Pancreas (tissue), 10 donors: ENCODE results near the gene WDR7. TPM values are rescaled to one million over a fixed set of nuclear protein-coding genes. Genes with fewer than 3 reads are reported as not detected.

Source experiments
- ATAC-seq, 4 donors: fragments of 200-7000 bp; cut with Tn5 transposase; one replicate each; pipeline versions ENCODE4 v1.8.0 to v1.9.1; 2020; ENCODE audit warnings: mild to moderate bottlenecking in 4 of 4, moderate library complexity in 4 of 4
- DNase-seq, 6 donors: peaks; one replicate each; pipeline ENCODE4 v3.0.0-alpha.2; 2020
- FAIRE-seq: peaks from 2 replicates; lab custom pipeline; 2012; peaks lifted over from hg19 to GRCh38; lab: Jason Lieb, UNC
- H3K27ac ChIP-seq, 4 donors: fragments of 200-600 bp; sonication (generic); 1 replicate in 3 of 4; 2 replicates in 1 of 4; pipeline versions ENCODE4 v1.5.0 to v1.8.0; 2020
- H3K27me3 ChIP-seq, 4 donors: fragments of 200-600 bp; one replicate each; pipeline ENCODE4 v1.8.0; 2021
- H3K36me3 ChIP-seq, 3 donors: fragments of 200-600 bp; sonication (generic) in 1 of 3; one replicate each; pipeline versions ENCODE4 v1.5.0 to v1.8.0; 2020 to 2021
- H3K4me1 ChIP-seq, 3 donors: fragments of 200-600 bp; one replicate each; pipeline ENCODE4 v1.8.0; 2021
- H3K4me3 ChIP-seq, 4 donors: fragments of 200-600 bp; sonication (generic) in 2 of 4; one replicate each; pipeline versions ENCODE4 v1.5.0 to v1.8.0; 2020 to 2021
- H3K9me3 ChIP-seq, 4 donors: fragments of 200-600 bp; one replicate each; pipeline ENCODE4 v1.8.0; 2021
- WGBS, 2 donors: extraction: QIAGEN DNeasy Blood & Tissue Kit; methylation state at CpG; one replicate each; pipeline ENCODE4 v1.1.7; 2013; 5-methylcytosine and 5-hydroxymethylcytosine counted together
- intact Hi-C, 3 donors: fragments of 100-400 bp; cut with DNase I; formaldehyde crosslinking; loops; one replicate each; pipeline versions ENCODE4 v1.11.1 to v1.14.2; 2022
- polyA plus RNA-seq, 2 donors: library from polyadenylated mRNA; stranded (reverse); fragments of 200-250 nt; gene quantifications; one replicate each; pipeline ENCODE4 v1.2.3, GENCODE V29; 2013
- total RNA-seq, 6 donors: library from RNA; stranded (reverse); fragmentation: NEBNext Ultra II Directional in 4 of 6; extraction: Animal tissue kit (Norgen Biotek cat#: 25700) in 4 of 6; gene quantifications; one replicate each; pipeline versions ENCODE4 v1.2.1 to v1.2.4, GENCODE V29; 2021 to 2023
- TF ChIP-seq, protein P1 (sequence below), 4 donors: fragments of 200-600 bp; sonication (generic) in 3 of 4; IDR thresholded peaks; one replicate each; pipeline versions ENCODE4 v1.5.0 to v1.8.0; 2021; ENCODE audit warnings: antibody characterized with exemption in 4 of 4
- donor health status: healthy with polysubstance abuse.
- donor health status: DM: no; HTN: no; CAD: no; lungs with moderate emphysema.
- donor health status: DM: no; HTN: no; CAD: no.
- donor health status: control.
- donor health status: control.
- donor health status: Bipolar disorder and iron deficiency.
- donor health status: DM: yes; HTN: yes; CAD: no.
- donor health status: DM: no; HTN: no; CAD: no.
- donor health status: DM: no; HTN: no; CAD: no.
- donor health status: DM: yes; HTN: yes; CAD: no.

WDR7 gene
- total and polyA plus RNA-seq, 8 donors = 2.5 to 14.4 (median 10.3) TPM

GRCh38 chr18:56684277-56684676 lies 33.1 kb downstream of the WDR7 start:
- no peaks in the 10 kb centered on the region for H3K9me3 ChIP-seq
- H3K27me3 ChIP-seq = no peaks in the 10 kb centered on the region
- DNase-seq (no peak), ATAC-seq (no peak), FAIRE-seq (no peak)
- H3K4me3 ChIP-seq = no peak overlapping the region
- TF ChIP-seq, protein P1, sequence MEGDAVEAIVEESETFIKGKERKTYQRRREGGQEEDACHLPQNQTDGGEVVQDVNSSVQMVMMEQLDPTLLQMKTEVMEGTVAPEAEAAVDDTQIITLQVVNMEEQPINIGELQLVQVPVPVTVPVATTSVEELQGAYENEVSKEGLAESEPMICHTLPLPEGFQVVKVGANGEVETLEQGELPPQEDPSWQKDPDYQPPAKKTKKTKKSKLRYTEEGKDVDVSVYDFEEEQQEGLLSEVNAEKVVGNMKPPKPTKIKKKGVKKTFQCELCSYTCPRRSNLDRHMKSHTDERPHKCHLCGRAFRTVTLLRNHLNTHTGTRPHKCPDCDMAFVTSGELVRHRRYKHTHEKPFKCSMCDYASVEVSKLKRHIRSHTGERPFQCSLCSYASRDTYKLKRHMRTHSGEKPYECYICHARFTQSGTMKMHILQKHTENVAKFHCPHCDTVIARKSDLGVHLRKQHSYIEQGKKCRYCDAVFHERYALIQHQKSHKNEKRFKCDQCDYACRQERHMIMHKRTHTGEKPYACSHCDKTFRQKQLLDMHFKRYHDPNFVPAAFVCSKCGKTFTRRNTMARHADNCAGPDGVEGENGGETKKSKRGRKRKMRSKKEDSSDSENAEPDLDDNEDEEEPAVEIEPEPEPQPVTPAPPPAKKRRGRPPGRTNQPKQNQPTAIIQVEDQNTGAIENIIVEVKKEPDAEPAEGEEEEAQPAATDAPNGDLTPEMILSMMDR (IDR thresholded peaks at IDR 0.05) = no peak
- intact Hi-C loops = no loop called here
- WGBS, 2 donors = 98 to 99% methylated on average over 3 of the region's 3 CpGs
- H3K4me1 ChIP-seq = no peaks in the 10 kb centered on the region
- peaks cover 0 to 12% (median 0%) of the 10 kb centered on the region in 3 donors for H3K36me3 ChIP-seq
- no peak overlapping the region for H3K27ac ChIP-seq

GRCh38 chr18:56691530-56691929 lies 40.4 kb downstream of the WDR7 start:
- Histone ChIP-seq H3K4me3 (no peak overlapping the region), H3K27ac (no peak overlapping the region), H3K36me3 (peaks cover 0 to 5% (median 0%) of the 10 kb centered on the region in 3 donors), H3K9me3 (no peaks in the 10 kb centered on the region), H3K27me3 (no peaks in the 10 kb centered on the region), H3K4me1 (no peaks in the 10 kb centered on the region)
- TF ChIP-seq, protein P1 (IDR thresholded peaks at IDR 0.05) = no peak
- no peak for DNase-seq
- no peak for FAIRE-seq
- 97 to 98% methylated on average over 2 of the region's 2 CpGs for WGBS, 2 donors
- intact Hi-C loops = no loop called here
- ATAC-seq = no peak

GRCh38 chr18:56696966-56697365 lies 45.8 kb downstream of the WDR7 start:
- intact Hi-C loops = no loop called here
- DNase-seq = no peak
- WGBS, 2 donors = 71 to 78% methylated on average over 2 of the region's 2 CpGs

GRCh38 chr18:56702946-56703345 lies 51.8 kb downstream of the WDR7 start:
- peak; percentile 38 to 80 (median 70) for ATAC-seq
- TF ChIP-seq, protein P1 (IDR thresholded peaks at IDR 0.05) = peak in 2 of 4 donors; percentile 9 to 15
- Histone ChIP-seq H3K27ac (no peak overlapping the region), H3K4me1 (no peaks in the 10 kb centered on the region), H3K27me3 (no peaks in the 10 kb centered on the region), H3K9me3 (no peaks in the 10 kb centered on the region), H3K36me3 (no peaks in the 10 kb centered on the region), H3K4me3 (no peak overlapping the region)
- peak in 1 of 6 donors; percentile 14 for DNase-seq
- no peak for FAIRE-seq
- 27 to 31% methylated on average over 5 of the region's 5 CpGs for WGBS, 2 donors
- intact Hi-C loops = no loop called here

More at GRCh38 chr18:56696966-56697365, 45.8 kb downstream of the WDR7 start:
- Histone ChIP-seq H3K4me1 (no peaks in the 10 kb centered on the region), H3K4me3 (no peak overlapping the region), H3K9me3 (no peaks in the 10 kb centered on the region), H3K27me3 (no peaks in the 10 kb centered on the region), H3K27ac (no peak overlapping the region), H3K36me3 (no peaks in the 10 kb centered on the region)
- TF ChIP-seq, protein P1 (IDR thresholded peaks at IDR 0.05) = no peak
- FAIRE-seq (no peak), ATAC-seq (no peak)

DNA sequence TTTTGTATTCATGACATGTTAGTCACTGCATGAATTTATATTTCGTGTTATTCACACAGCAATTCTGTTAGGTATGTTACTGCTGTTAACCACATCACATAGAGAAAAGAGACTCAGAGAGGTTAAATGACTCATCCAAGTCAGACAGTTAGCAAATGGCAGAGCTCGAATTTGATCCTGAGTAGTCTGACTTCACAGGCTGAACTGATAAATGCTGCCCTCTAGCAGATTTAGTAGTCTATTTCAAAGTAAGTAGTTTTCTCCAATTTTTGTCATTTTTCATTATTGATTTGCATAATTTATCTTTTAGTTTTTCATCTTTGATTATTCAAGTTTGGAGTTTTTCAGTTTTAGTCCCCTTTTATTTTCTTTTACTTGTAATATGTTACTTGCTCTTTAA lies 58.3 kb downstream of the WDR7 start:
- TF ChIP-seq, protein P1 (IDR thresholded peaks at IDR 0.05) = no peak
- Histone ChIP-seq H3K27ac (no peak overlapping the region), H3K9me3 (no peaks in the 10 kb centered on the region), H3K36me3 (no peaks in the 10 kb centered on the region), H3K27me3 (no peaks in the 10 kb centered on the region), H3K4me1 (no peaks in the 10 kb centered on the region), H3K4me3 (no peak overlapping the region)
- ATAC-seq = peak; percentile 47 to 73 (median 61)
- intact Hi-C loops = no loop called here
- peak; percentile 61 for FAIRE-seq
- WGBS, 2 donors = 43 to 59% methylated on average over 2 of the region's 2 CpGs
- DNase-seq = no peak
